HCEC 1CT (cell line): ENCODE data around the gene LSM10.

Experiments used
- DNase-seq: peaks from one replicate; pipeline ENCODE4 v3.0.0-alpha.2; 2017

The LSM10 gene

DNA sequence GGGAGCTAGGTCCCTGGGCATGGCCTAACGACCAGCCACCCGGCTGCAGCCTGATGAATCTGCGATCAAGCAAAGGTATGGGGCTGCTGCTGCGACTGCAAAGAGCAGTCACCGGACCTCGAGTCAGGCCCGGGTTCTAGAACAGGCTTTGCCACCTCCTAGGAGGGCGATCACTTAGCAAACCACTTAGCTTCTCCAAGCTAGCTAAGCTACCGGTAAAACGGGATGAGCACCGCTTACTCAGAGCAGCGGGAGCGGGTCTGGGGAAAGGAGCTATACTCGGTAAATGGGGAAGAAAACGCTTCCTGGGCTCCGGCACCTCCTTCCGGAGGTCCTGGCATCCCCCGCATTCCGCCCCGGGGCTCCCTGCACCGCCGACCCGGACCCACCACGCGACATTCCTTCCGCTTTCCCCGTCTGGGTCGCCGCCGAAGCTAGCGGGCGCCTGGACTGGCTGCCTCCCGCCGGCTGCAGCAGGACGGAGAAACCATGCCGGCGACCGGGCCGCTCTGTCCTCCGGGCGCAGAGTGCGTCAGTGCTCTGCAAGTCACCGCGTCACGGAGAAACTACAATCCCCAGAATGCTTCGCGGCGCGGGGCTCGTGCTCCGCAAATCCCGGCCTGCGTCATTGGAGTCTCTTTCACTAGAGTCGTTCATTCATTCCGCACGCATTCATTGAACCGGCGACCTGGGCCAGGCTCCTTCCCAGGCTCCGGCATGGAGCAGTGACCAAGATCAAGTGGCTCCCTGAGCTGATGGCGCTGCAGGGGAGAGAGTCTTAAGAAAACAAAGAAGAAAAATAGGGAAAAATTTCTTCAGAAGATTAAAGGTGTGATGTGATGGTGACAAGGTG lies at the start of gene LSM10:
LSM10 (minus strand) TSS at position 531 of the 853 bp plus-strand sequence. CDS start 3,779 bp downstream, outside the sequence.
- peak; percentile 89 for DNase-seq

DNA sequence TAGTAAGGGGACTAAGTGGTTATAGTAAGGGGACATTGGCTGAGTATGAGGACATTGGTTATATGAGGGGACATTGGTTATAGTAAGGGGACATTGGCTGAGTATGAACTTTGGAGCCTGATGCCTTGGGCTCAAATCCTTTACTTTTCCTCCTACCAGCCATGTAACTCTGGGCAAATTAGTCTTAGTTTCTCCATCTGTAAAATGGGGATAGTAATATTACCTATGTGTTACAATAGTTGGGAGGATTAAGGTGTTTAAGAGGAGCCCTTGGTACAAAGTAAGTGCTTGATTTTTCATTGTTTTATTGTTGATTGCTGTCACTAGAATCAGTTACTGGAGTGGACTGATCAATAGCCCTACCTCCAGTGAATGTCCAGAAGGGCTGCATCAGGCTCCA lies 49.7 kb upstream of the LSM10 start:
- DNase-seq, result no peak

DNA sequence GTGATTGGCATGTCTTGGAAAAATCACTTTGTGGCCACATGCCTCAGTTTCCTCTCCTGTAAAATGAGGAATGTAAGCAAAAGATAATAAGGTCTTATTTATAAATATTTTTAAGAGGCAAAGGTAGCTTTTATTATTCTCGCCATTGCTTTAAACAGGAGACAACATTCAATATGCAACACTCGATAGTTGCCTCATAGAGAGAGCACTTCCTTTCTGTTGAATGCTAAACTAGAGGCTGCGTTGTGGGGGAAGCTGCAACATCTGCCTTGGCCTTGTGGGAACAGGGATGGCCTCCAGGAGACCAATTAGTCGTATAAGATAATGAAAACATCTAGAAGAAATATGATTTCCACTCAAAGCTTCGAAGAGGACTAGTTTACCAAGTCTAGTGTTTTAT lies 49.0 kb upstream of the LSM10 start:
- no peak for DNase-seq

DNA sequence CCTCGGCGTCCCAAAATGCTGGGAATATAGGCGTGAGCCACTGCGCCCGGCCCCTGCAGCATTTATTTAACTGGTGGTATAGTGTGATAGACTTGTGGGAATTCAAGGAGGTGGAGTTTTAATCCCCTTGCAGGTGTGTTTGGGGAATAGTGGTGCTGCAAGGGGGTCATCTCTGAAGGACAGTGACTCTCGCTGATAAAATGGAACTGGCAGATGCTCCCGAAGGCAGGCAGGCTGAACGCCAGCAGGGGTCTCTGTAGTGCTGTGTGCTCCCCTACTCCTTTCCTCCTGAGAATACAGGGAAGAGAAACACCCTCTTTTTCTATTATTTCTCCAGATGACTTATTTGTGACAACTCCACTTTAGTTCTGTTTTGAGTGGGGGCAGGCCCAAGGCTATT lies 48.6 kb upstream of the LSM10 start:
- DNase-seq, result peak; percentile 6

DNA sequence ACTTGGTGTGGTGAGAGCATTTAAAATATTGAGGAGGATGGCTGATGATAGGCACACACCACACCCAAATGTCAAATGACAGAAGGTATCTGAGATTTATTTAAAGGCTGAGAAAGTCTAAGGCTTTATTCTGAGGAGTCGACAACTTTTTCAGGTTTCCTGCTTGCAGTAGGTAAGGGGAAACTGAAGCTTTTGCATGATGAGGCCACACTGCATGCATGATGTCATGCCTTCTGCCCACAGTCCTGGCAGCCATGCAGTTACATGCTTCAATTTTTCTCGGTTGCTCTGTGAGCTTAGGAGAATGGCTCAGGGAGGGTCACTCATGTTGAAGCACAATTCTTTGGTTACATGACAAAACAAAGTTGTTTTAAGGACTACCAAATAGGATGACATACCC lies 45.6 kb upstream of the LSM10 start:
- DNase-seq, result no peak

DNA sequence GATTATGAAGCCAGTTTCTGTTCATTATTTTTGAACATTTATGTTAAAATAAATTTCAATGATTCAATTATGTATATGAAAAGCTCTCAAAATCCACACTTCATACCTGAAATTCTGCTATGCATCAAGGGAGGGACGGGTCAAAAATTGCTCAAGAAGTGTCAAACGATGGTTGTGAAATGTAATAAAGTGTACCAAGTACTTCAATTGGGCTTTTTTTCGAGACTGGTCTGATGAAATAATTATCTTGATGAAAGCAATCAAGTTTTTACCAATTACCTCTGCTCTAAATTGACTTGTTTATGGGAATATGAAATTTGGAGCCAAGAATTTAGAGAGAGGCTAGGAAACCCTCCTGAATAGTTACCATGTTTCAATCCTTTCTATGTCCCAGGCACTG lies 44.6 kb upstream of the LSM10 start:
- DNase-seq, result no peak

DNA sequence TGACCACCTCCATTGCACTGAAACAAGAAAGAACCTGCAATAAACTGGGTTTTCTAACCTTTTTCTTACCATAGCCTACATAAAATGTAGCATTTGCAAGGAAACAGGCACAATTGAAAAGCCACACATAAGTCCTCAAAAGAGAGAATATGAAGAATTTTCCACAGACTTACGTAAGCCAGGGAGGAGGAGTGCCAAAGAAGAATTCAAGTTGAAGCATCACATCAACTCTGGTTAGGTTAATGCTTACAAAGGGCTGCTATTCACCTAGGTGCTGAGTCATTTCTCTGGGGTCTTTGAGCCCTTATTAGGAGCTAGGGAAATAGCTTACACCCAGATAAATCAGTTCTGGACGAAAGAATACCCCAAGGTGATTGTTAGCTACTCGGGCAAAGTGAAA lies 42.9 kb upstream of the LSM10 start:
- DNase-seq, result no peak

DNA sequence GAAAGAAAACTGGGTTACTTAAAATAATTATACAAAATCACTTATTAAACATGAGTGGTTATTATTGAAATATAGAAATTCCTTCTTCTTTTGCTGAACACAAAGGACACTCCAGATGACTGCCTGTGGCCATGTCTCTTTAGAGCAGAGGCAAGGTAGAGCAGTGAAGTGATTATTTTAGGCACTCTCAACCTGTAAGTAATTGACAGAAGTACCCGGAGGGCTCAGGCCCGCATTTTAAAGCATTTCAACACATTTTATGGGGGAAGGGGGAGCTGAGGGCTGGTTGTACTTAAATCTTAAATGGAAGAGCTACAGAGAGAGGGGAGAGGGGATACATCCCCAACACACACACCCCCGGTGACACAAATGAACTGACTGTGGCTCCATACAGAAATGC lies 42.3 kb upstream of the LSM10 start:
- no peak for DNase-seq

DNA sequence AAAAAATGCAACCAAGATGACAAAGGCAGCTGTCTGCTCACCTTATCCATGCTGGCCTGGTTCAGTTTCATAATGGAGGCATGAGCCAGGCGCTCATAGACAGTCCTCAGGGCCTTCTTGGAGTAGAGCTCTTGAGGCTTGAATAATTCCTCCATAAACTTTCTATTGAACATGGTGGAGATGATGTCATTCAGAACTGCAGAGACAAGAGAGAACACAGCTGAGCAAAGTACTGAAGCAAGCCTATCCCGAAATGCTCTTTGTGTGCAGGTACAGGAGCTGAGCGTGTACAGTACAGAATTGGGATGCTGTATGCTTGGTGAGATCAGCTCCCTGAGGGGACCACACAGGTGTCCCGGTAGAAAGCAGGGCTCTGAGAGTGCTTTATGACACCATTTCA lies 41.0 kb upstream of the LSM10 start:
- no peak for DNase-seq

DNA sequence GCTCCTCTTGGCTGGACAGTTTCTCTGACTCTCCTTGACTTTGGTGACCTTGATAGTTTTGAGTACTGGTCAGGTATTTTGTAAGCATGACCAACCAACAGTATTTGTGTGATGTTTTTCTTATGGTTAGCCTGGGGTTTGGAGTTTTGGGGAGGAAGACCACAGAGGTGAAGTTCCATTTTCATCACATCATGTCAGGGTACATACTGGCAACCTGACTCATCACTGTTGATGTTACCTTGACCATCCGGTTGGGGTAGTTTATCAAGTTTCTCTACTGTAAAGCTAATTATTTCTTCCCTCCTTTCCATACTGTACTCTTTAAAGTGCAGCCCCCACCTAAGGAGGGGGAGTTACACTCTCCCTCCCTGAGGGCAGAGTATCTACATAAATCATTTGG lies 39.1 kb upstream of the LSM10 start:
- no peak for DNase-seq

DNA sequence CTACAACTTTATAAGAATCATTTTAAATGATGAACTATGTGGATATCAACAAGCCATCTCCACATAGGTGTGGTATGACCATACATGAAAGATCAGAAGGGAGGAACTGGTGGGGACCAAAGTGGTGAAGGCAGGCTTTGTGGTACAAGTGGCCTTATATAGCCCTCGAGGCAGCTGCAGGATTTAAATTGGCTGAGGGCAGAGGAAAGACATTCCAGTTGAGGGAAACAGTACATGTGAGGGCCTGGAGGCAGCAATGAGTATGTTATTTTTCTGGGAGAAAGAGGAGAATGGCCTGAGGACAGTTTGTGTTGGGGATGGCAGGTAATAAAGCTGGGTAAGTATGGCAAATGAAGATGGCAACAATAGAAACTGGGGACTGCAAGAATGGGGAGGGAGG lies 35.4 kb upstream of the LSM10 start:
- DNase-seq, result no peak

DNA sequence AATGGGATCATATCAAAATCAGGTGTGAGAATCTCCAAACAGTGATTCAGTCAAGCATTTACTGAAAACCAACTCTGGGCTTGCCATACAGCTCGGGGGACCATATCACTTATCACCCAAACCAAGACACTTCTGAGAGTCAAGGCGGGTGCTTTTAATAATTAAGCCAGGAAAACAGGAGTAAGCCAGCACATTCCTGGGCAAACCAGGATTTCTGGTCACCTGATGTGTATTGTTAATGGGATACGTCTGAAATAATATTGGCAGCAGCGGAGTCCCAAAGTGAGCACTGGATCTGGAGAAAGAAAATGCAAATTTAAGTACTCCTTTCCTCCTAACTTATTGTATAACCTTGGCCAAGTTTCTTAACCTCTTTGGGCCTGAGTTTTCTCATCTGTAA lies 34.9 kb upstream of the LSM10 start:
- no peak for DNase-seq

DNA sequence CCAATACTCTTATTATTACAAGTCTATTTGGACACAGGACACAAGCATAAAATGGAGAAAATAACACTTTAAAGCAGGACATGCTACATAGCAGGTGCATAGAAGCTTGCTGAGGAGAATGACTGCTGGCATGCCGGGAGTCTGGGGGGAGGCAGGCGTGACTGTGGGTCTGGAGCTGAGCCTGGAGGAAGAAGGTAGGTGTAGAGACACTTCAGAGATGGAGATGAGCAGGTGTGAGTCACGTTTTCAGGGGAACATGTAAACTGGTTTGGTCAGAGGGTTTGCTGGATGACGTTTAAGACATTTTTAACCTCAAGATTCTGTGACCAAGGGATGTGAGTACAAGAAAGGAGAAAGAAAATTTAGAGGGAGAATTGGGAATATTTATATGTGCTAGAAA lies 28.1 kb upstream of the LSM10 start:
- DNase-seq, result no peak

DNA sequence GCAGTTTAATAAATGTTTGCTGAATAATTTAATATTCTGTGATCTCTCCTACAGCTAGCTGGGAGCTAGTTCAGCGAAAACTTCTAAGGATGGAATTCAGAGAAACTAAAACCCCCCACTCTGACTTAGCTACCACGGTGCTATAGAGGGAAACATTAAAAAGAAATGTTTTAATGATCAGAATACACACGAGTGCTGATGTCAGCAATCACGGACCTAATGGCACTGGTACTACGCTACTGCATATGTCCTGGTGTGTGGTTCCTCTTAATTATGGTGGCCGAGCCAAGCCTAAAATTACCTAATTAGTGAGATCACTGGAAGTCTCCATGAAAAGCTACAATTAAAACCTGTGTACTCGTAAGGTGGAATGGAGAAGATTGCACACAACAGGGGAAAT lies 23.9 kb upstream of the LSM10 start:
- no peak for DNase-seq

DNA sequence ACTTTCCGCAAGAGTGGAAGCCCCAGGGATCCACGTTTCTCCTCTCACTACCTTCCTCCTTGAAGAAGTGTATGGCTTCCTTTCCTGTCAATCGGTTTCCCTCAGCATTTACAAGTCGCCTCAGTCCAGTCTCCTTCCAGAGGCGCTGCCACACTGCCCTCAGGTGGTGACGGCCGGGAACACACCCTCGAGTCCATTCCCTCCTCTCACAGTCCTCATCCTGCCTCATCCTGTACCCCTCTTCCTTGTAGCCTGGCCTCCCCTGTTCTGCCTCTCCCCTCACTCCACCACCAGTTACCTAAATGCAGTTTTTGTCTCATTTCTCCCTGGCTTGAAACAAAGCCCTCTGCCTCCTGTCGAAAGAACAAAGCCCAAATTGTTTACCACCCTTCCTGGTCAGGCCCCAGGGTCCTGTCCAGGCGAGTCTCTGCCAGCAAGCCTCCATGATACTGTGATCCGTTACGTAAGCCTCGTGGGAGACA lies 23.2 kb upstream of the LSM10 start:
- DNase-seq, result peak; percentile 74

DNA sequence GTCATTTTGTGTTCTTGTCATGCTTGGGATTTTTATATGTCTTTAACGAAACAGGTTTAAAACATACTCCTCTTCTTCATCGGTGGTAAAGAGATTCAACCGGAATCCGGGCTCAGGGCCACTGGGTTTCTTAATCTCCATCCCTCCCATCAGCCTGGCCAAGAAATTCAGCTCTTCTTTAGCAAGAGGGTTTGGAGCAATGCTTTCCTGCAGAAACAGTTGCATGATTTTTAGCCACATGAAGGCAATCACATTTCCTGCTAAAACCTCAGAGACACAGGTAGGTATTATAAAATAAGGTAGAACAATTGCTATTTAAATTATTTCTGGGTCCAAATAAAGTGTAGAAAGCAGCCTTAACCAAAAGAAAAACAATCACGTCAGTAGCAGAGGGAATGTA lies 22.7 kb upstream of the LSM10 start:
- no peak for DNase-seq

DNA sequence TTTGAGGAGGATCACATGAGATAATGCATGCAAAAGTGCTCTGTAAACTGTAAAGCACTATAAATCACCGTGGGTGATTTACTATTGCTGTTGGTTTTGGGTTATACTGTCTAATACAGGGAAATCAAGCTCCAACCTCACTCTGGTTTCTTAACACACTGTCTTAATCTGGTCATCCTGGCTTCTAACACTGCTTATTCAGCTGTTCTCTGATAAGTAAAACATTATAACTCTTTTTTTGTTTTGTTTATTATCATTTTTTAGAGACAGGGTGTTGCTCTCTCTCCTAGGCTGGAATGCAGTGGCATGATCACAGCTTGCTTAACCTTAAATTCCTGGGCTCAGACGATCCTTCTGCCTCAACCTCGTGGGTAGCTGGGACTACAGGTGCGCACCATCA lies 21.9 kb upstream of the LSM10 start:
- DNase-seq, result no peak

DNA sequence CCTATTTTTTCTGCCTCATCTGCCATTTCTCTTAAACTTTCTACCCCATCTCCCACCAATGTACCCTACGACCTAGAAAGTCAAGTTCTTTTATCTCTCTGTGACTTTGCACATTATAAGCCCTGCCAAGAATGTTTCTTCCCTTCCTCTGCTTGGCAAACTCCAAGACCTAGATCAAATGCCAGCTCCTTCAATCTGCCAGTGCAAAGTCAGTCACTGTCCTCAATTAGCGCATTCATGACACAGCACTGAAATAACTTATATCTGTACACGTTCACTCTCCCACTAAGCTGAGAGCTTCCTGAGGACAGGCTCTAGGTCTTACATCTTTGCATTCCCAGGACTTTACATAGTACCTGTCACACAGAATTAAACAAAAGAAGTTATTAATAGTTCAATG lies 21.4 kb upstream of the LSM10 start:
- DNase-seq, result no peak

DNA sequence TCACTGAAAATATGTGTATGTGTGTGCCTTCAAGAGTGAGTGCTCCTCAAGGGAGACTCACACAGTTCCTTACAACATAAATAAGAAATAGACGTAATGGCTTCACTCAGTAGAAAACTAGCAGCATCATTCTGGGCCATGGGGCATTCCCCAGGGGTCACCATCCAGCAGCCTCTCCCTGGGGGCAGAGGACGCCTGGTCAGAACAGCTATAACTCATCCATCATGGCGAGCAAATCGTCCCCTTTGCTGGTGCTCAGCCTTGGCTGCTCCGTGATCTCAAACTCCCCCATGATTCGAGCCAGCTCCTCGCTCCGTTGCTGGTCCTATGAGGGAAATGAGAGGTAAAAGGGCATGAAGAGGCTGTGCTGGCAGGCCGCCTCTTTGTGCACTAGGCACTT lies 20.2 kb upstream of the LSM10 start:
- DNase-seq, result no peak

DNA sequence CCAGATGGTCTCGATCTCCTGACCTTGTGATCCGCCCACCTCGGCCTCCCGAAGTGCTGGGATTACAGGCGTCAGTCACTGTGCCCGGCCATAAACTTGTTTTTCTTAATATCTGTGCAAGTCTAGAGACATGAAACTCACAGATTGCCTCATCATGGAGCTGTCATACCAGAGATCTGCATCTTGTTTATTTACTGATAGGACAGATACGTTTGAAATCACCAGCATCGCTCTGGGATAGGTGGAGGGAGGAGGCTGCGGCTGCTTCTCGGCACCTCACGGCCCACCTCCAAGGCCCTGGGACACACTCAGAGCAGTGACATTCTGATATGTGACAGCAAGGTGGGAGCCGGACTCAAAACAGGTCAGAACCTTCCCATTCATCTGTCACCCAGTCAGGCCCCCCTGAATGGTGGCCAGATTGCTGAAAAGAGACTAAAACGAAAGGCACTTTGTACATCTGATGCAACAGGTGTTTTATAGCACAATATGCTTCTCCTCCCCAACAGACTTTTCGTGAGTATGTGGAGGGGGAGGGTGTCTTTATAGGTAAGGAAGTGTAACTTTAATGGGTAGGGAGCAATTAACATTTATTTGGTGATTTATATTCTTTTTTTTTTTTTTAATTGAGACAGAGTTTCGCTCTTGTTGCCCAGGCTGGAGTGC lies 18.1 kb upstream of the LSM10 start:
- DNase-seq, result no peak

DNA sequence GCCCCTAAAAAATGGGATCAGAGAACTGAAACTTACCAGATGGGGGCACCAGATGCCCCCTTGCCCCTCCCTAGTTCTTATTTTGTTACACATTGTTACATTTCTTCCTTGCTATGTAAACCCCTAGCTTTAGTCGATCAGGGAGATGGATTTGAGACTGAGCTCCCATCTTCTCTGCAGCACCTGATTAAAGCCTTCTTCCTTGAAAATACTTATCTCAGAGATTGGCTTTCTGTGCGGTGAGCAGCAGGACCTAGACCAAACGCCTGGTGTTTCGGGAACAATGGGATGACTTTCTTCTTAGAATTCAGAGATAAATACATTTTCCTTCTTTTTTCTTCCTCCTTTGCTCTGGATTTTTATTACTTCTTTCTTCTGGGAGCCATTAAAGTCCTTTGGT lies 16.7 kb upstream of the LSM10 start:
- DNase-seq, result no peak

DNA sequence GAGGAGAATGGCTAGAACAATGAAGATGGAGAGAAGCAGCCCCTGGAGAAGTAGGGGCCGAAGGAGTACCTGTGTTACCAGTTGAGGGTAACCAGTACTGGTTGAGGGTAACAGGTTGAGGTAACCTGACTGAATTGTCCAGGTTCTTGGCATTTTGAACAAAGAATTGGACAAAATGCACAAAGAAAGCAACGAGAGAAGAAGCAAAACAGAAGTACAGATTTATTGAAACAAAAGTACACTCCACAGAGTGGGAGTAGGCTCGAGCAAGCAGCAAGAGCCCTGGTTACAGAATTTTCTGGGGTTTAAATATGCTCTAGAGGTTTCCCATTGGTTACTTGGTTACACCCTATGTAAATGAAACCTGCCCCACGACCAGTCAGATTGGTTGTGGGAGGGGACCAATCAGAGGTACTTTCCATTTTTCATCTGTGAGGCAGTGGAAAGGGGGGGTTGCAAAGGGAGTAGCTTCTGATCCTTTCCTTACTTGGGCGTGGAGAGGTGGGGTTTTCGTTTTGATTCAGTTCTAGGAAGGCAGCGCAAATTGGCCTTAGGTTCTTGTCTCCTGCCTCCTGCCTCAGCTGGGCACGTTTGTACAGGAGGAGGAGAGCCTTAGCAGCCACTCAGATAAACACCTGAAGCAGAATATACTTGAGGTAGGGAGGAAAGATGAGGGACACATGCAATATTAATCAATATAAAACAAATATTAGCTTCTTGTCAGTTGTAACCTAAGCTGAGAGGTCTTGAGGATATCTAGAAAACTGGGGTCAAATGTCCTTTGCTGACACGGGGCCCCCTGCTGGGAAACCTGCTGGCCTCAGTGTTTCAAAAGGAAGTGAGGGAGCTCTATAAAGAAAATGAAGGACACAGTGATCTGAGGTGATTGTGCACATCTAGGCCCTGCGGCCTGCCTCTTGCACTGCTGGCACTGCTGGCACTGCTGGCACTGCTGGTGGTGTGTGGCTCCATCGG lies 14.3 kb upstream of the LSM10 start:
- no peak for DNase-seq

DNA sequence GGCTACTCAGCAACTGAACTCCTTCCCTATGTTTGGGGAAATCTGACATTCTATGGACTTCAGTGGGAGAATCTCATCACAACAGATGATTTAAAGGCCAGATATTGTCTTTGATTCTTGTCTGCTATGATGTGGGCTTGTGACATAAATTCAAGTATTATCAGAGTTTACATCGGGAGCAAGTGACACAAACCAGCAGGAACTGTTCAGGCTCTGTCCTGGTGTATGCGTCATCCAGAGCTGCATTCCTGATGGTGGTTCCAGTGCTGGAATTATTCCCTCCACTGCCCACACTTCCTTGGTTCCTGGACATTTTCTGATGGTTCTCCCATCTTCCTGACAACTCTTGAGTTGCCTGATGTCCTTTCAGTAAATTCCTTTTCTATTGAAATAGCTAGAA lies 10.8 kb upstream of the LSM10 start:
- DNase-seq, result no peak
